GM18517 (cell line): ENCODE data around the gene NADK.
"Not testable (repeated sequence)": the region's sequence is repeated elsewhere in the genome, so short reads cannot be mapped to it uniquely, and the experiment has no call there.

Experiments
- ATAC-seq: cut with Tn5 transposase; IDR thresholded peaks from one replicate; pipeline ENCODE4 v1.9.1; 2021; ENCODE audit warnings: mild to moderate bottlenecking, moderate library complexity; ENCODE audit not compliant: unreplicated experiment

The NADK gene

DNA sequence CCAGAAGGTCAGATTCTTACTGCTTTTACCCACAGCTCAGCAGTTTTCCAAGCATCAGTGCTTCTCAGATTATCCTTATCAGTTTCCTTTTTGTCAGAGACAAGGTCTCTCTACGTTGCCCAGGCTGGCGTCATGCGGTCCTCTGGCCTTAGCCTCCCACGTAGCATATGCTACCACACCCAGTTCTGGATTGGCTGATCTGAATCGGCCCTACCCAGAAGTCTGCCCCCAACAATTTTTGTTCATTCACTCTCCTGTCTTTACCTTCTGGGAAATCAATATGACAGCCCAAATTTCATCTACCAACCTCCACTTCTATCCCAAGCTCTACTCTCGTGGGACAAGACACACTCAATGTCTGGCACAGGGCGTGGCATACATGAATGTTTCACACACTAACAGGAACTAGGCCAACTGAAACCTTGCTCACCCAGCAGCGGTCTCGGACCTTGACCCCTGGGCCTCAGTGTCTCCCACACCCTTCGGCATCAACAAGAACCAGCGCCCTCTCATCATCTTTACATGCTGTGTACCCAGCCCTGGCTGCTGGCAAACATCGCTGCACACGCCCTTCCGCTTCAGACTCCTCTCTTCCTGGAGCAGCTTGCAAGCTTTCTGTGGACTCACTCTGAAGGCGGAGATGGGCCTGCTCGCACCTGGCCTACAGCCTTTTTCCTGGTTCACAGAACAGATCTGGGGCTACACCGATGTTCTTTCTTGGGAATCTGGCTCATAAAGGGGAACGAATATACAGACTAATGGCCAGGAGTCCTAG, 63.0 kb downstream of the NADK start:
- not testable (repeated sequence) for ATAC-seq

DNA sequence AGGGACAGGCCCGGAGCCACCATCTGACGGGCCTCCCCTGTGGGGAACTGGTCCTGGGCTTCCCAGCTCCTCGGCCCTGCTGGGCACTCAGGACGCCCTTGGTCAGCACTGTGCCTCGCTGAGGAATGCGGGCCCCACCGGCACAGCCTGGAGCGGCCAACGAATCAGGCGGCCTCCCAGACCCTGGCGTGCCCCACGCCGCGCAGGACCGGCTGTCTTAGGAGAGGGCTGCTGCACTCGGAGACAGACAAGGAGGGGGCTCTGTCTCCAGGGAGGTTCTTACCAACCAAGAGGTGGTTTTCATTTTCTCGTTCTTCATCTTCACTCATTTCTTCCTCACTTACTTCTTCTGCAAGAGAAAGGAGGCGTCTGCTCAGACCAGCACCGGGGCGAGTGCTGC, 70.4 kb downstream of the NADK start:
- not testable (repeated sequence) for ATAC-seq

DNA sequence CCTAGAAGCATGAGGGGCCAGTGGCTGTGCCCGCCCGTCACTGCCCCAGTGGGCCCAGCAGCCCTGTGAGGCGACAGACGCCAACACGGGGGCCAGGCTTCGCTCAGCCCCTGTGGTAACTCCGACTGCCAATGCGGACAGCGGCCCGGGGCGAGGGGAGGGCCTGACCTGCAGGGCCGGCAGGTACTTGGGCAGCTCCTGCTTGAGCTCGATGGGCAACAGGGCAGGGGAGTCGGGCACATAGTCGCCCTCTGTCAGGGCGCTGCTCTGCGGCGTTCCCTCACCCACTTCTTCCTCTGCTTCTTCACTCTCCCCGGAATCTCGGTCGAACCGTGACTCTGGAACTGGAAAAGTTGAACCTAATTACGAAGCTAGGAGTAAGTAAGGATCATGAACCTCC, 71.0 kb downstream of the NADK start:
- ATAC-seq: not testable (repeated sequence)

DNA sequence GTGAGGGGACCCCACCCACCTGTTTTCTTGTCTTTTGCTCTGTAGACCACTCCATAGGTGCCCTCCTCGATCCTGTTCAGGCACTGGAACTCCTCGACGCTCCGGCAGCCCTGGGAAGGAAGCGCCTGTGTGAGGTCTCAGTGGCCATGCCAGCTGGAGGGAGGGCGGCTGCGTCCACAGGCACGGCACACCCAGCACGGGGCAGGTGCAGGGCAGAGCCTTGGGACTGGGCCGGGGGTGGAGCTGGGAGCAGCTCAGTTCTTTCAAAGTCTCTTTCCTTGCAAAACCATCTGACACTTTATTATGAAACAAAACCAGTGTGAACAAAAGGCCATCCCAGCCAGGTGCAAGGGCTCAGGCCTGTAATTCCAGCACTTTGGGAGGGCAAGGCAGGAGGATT, 72.6 kb downstream of the NADK start:
- not testable (repeated sequence) for ATAC-seq

DNA sequence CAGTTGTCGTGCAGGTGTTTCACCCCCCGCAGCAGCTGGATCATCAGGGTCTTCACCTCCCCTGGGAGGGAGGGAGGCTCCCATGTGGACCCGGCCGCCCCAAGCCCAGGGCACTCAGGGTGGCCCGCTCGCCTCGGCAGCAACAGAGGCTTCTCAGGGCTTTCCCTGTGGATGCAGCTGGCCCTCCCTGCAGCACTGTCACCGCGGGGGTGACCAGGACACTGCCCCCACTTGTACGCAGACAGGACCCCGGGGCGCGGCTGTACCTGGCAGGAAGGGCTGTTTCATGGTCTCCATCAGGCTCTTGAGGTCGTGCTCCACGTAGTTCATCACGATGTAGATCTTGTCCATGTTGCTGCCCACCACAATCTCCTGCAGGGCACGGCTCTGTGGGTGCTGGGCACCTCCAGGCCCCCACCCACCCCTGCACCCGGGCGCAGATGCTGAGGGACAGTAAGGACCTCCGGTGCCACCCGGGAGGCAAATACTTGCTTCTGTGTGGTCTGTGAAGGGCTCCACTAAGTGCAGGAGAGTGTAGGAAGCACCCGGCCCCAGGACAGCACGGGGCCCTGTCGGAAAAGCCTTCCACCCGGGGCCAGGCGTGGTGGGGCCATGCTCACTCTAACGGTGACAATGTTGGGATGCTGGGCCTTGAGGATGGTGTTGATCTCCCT, 73.8 kb downstream of the NADK start:
- not testable (repeated sequence) for ATAC-seq

DNA sequence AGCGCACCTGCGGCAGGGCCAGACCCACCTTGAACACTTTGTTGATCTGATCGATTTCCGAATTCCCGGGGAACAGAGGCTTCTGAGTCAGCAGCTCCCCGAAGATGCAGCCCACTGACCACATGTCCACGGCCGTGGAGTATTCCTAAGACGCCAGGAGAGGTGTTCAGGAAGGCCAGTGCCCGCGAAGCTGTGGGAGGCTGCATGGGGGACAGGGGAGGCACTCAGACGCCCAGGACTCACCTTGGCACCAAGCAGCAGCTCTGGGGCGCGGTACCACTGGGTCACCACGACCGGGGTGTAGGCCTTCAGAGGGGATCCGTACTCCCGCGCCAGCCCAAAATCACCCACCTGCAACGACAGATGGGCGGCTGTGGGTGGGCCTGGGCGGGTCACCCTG, 74.5 kb downstream of the NADK start:
- no peak for ATAC-seq

DNA sequence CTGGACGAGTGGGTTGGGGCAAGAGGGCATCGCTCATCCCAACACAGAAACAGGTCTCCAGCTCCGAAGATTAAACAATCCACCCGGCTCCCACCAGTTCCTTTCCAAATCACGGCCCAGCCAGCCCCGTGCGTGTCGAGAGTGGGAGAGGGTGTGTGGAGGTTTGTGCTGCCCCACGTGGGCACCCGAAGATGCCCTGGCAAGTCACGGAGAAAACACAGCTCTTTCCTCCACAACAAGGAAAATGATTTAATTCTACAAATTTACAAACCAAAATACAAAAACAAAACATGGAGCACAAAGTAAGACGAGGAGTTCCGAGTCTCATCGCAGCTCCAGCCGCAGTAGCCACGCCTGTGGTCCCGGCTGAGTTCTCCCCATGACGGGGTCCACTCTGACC, 75.8 kb downstream of the NADK start:
- not testable (repeated sequence) for ATAC-seq
